ENCODE data around the gene TPRX2.
A peak's percentile ranks its signal among the peaks of the same experiment; 100 is the strongest.
"Not testable (repeated sequence)": the region's sequence is repeated elsewhere in the genome, so short reads cannot be mapped to it uniquely, and the experiment has no call there.

TPRX2 gene

GRCh38 chr19:47858646-47859285, at the start of gene TPRX2:
Gene TPRX2 (plus strand): TSS chr19:47859235. CDS start chr19:47859247, 12 bp downstream.
- not testable (repeated sequence) for DNase-seq (ENCODE audit: low read depth); H3K4me3 ChIP-seq (ENCODE audit: low read depth, low read length)

DNA sequence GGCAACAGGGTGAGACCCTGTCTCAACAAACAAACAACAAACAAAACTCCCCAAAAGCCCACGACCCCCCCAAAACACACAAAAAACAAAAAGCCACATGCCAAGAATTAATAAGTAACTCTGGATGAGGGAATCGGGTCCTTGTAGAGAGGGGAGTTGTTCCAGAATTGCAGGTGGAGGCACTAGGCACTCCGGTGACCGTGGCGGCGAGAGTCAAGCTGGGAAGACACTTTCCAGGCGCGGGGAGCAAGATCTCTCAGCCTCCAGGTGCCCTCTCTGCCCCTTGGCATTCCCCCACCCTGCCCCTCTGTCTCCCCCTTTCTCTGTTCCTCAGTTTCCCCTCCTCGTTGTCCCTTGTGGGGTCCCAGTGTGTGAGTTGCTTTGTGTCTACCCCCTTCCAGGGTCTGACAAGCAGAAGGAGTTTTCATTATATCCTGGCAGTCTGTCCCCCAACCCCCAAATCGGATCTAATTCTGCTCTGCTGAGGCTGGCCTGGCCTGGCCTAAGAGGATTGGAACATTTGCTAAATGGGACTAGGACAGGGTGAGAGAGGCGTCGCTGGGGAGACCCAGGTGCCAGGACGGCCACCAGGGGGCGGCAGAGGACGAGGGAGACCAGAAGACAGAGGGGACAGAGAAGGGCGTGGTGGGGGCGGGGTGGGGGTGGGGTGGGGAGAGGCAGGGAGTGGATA, 45.6 kb upstream of the TPRX2 start:
- no peak for DNase-seq (ENCODE audit: low read depth)
- TF ChIP-seq CTCF (IDR thresholded peaks at IDR 0.05; ENCODE audit: low read depth, low read length, missing control alignments), result peak; percentile 64
- H3K4me3 ChIP-seq (ENCODE audit: low read depth, low read length), result no peak overlapping the region

- no peak overlapping the region for H3K4me3 ChIP-seq (ENCODE audit: low read depth, low read length)
- no peak for TF ChIP-seq CTCF (IDR thresholded peaks at IDR 0.05; ENCODE audit: low read depth, low read length, missing control alignments)
- DNase-seq (ENCODE audit: low read depth), result no peak
These were observed 45.1 kb upstream of the TPRX2 start for GRCh38 chr19:47813995-47814328.

GRCh38 chr19:47816270-47816669, 42.8 kb upstream of the TPRX2 start:
- not testable (repeated sequence) for DNase-seq (ENCODE audit: low read depth); H3K4me3 ChIP-seq (ENCODE audit: low read depth, low read length)

GRCh38 chr19:47818221-47818620, 40.8 kb upstream of the TPRX2 start:
- not testable (repeated sequence) for H3K4me3 ChIP-seq (ENCODE audit: low read depth, low read length); DNase-seq (ENCODE audit: low read depth)

GRCh38 chr19:47819858-47820257, 39.2 kb upstream of the TPRX2 start:
- no peak overlapping the region for H3K4me3 ChIP-seq (ENCODE audit: low read depth, low read length)
- no peak for DNase-seq (ENCODE audit: low read depth)
- no peak for TF ChIP-seq CTCF (IDR thresholded peaks at IDR 0.05; ENCODE audit: low read depth, low read length, missing control alignments)

DNA sequence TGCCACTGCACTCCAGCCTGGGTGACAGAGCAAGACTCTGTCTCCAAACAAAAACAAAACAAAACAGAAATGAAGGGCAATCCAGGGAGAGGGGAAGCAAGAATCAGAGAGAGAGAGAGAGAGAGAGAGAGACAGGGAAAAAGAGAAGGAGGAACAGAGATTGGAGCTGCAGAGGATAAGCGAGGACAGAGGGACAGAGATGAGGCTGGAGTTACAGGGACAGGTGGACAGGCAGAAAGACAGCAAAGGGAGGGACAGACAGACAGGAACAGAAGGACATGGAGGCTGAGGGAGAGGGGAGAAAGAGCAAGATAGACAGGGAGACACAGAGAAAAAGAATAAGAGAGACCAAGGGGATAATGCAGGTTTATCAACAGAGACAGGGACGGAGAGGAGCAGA, 38.6 kb upstream of the TPRX2 start:
- DNase-seq (ENCODE audit: low read depth), result no peak
- TF ChIP-seq CTCF (IDR thresholded peaks at IDR 0.05; ENCODE audit: low read depth, low read length, missing control alignments), result no peak
- H3K4me3 ChIP-seq (ENCODE audit: low read depth, low read length), result no peak overlapping the region

GRCh38 chr19:47821460-47822020, 37.5 kb upstream of the TPRX2 start, which contains the start of gene CRX:
Gene CRX (plus strand): TSS chr19:47821937. CDS start chr19:47834444, 12,507 bp downstream.
- no peak for DNase-seq (ENCODE audit: low read depth)
- TF ChIP-seq CTCF (IDR thresholded peaks at IDR 0.05; ENCODE audit: low read depth, low read length, missing control alignments), result no peak
- no peak within 1 kb of the TSS for H3K4me3 ChIP-seq (ENCODE audit: low read depth, low read length)

Data from GM12864 (cell line).